NAMALWA (cell line): ENCODE data around the gene GLG1.
A peak's percentile ranks its signal among the peaks of the same experiment; 100 is the strongest.
"Not testable (repeated sequence)": the region's sequence is repeated elsewhere in the genome, so short reads cannot be mapped to it uniquely, and the experiment has no call there.

Experiments used
- DNase-seq: peaks from one replicate; pipeline ENCODE4 v3.0.0-alpha.2; 2015; ENCODE audit warnings: low spot score

The GLG1 gene

DNA sequence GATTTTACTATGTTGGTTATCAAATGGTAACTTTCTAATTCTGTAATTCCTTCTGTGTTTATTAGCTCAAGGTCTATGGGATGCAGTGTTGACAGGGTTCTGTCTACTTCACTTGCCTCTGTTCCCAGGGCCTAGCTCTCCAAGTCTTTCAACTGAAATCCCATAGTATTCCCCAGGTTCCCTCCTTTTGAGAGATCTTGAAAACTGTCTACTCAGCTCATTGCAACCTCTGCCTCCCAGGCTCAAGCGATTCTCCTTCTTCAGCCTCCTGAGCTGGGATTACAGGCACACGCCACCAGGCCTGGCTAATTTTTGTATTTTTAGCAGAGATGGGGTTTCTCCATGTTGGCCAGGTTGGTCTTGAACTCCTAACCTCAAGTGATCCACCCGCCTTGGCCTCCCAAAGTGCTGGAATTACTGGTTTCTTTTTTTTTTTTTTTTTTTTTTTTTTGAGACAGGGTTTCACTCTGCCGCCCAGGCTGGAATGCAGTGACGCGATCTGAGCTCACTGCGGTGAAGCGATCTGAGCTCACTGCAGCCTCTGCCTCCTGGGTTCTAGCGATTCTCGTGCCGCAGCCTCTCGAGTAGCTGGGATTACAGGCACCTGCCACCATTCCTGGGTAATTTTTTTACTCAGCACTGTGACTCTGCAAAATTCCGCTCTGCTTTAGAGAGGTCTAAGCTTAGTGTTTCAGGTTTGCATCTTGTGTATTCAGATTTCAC, 163.1 kb downstream of the GLG1 start:
- not testable (repeated sequence) for DNase-seq

DNA sequence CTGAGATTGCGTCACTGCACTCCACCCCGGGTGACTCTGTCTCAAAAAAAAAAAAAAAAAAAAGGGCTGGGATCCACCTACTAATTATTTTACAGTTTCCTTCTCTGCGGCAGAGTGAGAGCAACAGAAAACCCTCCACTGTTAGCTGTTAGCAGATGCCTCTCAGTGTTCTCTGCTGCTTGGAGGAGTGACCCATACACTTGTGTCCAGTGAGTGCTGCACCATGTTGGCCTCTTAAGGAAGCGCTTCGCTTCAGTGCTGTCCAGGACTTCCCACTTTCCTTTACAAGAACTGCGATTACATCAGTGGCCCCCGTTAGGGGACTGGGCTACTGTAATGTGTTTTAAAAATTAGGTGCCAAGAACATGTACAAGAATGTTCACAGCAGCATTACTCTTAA, 167.2 kb downstream of the GLG1 start:
- DNase-seq: no peak

DNA sequence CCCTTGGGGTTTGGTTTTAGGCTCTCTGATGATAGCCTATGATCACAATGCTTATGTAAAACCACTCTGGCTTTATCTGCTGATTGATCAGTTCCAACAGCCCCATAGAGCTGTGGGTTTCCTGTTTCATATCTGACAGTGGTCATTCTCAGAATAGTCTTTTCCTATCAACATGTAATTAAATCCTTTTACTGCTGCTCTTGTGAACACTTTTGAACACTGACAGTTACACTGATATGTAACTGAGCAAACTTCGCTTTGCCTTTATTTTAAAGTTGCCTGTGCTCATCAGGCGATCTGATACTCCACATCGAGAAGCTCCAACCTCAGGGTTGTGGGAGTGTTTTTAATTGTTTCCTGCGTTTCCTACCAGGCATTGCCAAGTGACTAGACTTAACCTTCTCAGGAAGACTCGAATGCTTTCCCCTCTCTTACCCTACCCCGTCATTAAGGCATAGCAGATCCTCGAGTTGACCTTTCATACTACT, 168.4 kb downstream of the GLG1 start:
- no peak for DNase-seq

DNA sequence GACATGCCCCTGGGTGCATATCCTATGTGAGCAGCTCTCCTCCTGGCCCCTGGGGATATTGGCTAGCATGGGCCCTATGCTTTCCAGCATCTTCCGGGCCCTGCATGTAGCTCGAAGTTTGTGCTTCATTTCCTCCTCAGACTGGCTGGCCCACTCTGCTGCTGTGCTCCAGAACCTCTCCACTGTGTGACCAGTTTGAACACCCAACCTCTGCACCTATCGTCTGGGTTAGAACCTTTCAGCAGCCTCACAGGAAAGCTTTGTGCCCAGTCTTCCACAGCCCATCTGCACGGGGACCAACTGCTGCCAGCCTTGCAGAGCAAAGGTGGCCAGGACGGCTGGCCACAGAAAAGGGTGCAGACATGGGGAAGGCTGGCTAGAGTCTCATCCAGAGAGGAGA, 175.4 kb downstream of the GLG1 start:
- DNase-seq: no peak

DNA sequence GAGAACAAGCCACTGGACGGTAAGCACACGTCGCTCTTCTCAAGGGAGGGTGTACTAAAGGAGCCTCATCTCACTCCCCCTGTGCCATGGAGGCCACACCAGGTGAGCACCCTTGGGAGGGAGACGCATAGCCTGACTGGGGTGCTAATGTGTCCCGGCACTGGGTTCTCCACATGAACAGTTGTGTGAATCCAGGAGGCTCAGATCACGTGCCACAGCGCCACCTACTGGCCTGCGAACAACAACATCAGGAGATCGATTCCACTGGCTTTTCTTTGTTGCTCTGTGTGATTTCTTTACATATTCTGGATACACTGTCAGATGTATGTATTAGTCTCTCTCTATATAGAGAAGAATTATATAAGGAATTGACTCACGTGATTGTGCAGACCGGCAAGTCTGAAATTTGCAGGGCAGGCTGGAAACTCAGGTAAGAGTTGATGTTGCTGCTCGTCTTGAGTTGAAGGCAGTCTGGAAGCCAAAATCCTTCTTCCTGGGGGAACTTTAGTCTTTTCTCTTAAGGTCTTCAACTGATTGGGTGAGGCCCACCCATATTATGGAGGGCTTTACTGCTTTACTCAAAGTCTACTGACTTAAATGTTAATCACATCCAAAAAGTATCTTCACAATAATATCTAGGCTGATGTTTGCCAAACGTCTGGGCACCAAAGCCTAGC, 176.7 kb downstream of the GLG1 start:
- peak; percentile 77 for DNase-seq

DNA sequence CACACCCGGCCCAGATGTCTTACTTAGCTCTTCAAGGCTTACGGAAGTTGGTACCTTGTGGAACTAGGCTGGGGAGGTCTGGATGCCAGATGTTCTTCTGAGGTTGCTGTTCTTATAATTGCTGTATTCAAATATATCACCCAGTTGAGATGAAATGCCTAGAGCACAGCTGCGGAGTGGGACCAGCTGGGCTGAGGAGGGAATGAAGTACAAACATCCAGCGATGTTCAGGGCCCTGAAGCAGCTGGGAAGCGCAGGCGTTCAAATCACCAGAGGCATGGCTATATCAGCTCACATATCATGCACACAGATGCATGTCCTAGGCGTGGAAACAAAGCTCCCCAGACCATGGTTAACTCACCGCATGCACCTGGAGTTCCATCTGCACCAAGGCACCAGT, 178.4 kb downstream of the GLG1 start:
- not testable (repeated sequence) for DNase-seq

DNA sequence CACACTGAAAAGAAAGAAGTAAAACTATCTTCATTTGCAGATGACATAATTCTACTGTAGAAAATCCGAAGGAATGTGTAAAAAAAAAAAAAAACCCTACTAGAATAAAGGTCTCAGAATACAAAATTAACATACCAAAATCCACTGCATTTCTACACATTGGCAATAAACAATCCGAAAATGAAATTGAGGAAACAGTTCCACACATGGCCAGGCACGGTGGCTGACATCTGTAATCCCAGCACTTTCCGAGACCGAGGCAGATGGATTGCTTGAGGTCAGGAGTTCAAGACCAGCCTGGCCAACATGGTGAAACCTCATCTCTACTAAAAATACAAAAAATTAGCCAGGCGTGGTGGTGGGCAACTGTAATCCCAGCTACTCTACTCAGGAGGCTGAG, 181.2 kb downstream of the GLG1 start:
- DNase-seq: not testable (repeated sequence)

DNA sequence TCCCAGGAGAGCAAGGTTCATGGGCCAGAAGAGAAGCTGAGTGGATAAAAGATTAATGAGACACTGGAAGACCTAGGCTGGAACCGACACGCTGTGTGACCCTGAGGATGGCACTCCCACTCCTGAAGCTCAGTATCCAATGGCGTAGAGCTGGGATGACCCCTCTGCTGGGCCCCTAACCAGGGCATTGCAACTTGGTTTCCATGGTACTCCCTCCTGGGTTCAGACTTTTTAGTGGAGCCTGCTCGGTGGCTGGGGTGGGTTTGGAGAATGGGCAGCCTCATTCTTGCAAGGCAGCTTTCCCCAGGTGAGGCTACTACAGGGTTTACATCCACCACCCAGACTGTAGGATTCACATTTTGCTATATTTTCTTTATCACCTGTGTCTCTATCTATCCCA, 183.2 kb downstream of the GLG1 start:
- not testable (repeated sequence) for DNase-seq

DNA sequence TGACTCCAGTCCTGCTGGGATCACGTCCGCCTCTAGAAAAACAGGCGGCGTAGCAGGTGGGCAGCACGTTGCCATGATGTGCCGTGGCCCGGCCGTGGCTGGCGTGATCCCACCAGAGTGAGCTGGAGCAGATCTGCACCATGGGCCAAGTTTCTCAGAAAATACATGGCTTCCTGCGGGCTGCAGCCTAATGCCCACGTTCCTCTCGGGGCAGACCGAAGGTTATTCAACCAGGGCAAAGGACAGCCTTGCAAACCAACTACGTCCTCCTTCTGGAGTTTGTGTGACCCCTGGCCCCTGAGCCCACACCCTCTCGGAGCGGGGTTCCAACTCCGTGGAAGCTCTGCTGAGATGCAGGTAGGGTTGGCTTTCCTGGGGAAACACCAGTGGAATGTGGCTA, 184.8 kb downstream of the GLG1 start:
- not testable (repeated sequence) for DNase-seq

DNA sequence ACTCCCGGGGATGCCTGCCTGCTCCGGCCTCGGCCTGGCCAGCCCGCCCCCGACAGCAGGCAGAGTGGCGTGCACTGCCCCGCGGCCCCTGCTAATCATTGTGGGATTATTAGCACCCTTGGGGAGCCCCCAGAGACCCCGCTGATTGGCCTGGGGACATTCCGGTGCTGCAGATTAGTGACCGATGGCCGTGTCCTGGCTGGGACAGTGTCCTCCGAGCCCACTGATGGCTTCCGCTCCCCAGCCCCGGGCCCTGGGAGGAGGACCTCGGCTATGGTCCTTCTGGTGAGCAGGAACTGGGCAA, 185.5 kb downstream of the GLG1 start:
- not testable (repeated sequence) for DNase-seq

DNA sequence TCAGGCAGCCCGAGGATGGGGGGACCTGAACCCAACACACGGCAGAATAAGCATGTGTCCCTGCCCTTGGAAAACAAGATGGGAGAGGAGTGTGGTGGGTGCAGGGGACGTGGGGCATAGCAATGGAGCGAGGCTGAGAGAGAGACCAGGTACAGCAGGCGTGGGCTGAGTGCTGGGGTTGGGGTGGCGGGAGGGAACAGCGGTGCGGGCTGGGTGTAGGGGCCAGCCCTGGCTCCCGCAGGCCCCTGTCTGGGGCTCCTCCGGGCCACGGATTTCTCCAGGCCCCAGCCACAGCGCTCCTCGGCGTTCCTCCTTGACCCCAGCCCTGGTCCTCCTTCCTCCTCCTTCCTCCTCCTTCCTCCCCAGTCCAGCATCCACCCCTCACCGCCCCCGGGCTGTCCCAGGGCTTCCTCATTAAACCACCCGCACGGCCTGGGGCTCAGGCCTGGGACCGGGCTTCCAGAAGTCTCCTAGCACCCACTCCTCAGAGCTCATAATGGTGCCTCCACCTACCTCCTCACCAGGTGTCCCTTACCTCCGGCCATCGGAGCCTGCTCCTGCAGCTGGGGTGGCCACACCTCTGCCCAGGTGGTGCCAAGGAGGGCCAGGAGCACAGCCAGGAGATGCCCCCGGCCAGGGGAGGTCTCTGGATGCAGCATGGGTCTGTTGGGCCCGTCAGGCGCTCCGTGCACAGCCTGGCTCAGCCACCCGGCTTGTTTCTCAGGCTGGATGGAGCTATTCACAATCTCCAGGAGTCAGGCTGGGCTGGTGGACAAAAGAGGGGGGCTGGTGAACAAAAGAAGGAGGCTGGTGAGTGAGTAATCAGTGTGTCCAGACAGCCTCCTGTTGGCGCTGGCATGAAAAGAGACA, 186.1 kb downstream of the GLG1 start, which contains the start of gene CLEC18B:
Gene CLEC18B (minus strand): TSS at position 867 of the 870 bp plus-strand sequence. CDS start 208 bp downstream, at position 659.
- DNase-seq: not testable (repeated sequence)

DNA sequence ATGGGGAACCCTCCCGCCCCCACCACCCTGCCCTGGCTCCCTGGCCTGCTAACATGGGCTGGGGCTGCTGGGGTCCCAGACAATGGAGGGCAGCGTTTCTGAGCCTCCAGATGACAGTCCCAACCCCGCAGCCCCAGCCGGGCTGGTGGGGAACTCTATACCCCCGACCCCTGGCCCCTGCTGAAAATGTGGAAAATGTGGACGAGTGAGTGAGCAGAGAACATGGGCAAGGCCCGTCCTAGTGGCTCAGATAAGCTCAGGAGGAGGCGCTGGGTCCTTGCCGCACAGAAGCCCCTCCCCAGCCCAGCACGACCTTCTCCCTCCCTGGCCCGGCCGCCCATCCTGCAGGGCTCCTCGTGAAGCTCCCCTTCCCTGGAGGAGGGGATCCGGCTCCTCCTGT, 187.1 kb downstream of the GLG1 start:
- DNase-seq: not testable (repeated sequence)

DNA sequence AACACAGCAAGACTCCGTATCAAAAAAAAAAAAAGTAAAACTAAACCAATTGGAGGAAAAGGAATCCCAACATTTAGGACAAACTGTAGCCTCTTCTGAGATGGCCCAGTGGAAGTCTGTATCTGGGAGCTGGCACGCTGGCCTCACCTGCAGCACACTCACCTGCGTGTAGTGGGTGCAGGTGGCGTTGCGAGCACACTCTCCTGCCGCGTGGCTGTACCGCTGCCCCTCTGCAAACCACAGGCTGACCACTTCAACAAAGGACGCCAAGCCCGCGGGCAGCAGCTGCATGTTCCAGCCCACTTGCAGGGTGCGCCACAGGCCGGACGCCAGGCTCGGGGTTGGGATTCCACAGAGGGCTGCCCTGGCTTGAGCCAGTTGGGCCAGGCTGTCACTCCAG, 189.0 kb downstream of the GLG1 start:
- not testable (repeated sequence) for DNase-seq

DNA sequence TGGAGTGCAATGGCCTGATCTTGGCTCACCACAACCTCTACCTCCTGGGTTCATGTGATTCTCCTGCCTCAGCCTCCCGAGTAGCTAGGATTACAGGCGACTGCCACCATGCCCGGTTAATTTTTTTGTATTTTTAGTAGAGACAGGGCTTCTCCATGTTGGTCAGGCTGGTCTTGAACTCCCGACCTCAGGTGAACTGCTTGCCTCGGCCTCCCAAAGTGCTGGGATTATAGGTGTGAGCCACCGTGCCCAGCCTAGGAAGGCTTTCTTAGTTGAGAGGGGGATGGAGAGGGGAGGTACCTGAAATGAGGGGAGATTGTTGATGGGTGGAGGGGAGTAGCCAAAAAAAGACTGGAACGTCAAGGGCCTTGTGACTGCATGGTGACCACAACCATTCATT, 193.0 kb downstream of the GLG1 start:
- DNase-seq: not testable (repeated sequence)

DNA sequence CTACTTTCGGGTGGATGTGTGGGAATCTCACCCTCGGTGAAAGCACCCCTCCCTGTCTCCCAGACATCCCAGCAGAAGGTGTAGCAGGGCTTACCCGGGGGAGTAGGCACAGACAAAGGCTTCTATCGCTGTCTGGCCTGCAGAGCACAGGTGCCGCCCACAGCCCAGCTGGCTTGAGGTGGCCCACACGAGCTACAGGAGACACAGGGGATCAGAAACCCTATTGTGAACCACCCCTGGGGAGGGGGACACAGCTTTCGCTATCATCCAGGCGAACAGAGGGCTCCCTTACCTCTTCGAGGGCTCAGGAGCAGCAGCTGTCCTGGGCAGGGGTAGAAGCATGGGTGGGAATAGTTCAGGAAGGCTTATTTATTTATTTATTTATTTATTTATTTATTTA, 193.4 kb downstream of the GLG1 start:
- DNase-seq: not testable (repeated sequence)

DNA sequence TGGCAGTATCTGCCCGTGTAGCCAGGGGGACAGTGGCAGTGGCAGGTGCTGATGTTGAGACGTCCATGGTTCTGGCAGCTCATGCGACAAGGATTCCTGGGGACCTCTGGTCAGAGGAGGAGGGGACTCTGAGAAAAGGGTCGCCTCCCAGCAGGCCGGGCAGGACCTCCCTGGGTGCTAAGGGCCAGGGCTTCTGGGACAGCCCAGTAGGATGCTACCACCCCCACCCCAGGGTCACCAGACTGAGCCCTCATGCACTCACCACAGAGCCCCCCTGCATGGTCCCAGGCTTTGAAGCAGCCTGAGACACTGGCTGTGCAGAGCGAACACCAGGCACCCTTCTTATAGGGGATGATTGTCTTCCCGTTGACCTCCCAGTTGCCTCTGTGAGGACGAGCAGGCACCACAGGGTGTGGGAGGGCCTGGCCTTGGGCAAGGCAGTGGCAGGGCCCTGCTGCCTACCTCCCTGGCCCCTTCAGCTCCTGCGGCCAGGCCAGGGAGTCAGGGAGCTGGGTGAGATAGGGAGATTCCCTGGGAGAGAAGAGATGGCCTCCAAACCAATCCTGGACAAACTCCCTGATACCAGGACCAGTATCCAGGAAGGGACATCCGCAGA, 194.0 kb downstream of the GLG1 start:
- not testable (repeated sequence) for DNase-seq

DNA sequence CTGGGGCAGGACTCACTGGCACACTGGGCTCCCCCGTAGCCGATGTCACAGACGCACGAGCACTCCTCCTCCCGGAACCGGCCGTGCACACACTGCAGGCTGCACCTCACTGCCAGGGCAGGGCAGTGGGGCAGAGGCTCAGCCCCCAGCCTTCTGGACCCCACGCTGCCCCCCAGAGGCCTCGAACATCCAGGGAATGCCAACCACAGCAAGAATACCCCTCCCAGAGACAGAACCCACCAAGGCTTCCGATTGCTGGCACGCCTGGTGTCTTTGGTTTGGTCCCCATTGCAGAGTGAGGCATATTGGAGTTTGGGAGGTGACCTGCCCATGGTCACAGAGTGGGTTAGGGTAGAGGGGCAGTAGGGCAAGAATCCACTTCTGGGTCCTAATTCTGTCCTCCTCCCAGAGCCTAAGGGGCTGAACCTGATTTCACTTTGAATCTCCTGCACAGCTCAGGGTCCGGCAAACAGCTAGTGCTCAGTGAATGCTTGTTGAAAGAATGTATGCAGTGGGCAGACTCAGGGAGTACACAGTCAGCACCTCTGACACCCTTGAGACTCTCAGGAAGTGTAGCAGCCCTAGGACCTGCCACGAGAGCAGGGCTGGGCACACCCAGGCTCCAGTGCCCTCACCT, 194.7 kb downstream of the GLG1 start:
- DNase-seq: not testable (repeated sequence)

DNA sequence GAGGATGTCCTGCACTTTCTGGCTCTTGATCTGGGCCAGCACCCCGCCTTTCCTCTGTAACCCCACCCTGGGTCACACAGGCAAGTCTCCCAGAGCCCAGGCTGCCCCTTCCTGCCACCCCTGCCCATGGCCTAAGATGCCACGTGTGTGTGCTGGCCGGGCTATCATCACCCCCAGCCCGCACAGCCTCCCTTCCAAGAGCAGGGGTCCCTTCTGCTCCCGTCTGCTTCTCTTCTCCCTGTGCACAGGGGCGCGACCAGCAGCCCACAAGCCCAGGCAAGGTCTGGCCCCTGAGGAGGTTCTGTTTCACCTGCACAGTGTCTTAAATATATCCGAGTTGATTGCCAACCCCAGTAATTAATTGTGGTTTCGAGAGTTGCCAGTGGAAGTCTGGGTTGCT, 195.9 kb downstream of the GLG1 start:
- DNase-seq: not testable (repeated sequence)

DNA sequence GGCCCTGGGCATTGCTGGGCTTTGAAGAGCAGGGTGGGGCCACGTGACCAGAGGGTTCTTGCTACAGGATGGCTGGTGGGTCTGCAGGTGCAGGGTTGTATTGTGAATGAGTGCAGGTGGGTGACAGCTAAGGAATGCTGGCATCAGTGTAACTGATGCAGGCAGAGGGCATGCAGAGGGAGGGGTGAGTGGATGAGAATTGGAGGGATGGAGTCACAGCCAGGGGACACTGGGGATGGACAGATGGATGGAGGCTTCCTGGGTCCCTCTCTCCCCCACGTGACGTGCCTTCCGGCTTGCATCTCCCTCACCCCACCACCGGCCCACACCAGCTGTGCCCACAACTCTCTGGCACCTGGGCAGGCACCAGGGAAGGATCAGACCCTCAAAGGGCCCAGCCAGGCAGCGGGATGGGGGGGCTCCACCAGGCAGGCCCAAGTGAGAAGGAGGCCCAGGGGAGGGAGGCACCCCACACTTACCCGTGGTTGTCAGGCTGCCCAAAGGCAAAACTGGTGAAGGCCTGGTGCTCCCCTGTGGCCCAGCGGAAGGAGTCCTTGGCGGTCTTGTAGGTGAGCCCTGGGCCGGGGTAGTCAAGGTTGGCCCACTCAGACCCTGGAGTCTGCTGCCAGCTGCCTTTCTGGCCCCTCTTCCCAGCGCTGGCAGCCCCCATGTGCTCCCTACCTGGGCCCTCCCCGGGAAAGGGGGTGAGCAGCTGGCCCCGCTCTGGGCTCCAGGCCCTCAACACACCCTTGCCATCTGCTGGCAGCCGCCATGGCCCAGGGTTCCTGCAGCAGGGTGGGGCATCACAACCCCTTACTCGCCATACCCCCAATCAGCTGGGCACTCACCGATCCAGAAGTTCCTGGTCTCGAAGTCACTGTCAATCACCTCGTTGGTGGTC, 196.6 kb downstream of the GLG1 start:
- not testable (repeated sequence) for DNase-seq

DNA sequence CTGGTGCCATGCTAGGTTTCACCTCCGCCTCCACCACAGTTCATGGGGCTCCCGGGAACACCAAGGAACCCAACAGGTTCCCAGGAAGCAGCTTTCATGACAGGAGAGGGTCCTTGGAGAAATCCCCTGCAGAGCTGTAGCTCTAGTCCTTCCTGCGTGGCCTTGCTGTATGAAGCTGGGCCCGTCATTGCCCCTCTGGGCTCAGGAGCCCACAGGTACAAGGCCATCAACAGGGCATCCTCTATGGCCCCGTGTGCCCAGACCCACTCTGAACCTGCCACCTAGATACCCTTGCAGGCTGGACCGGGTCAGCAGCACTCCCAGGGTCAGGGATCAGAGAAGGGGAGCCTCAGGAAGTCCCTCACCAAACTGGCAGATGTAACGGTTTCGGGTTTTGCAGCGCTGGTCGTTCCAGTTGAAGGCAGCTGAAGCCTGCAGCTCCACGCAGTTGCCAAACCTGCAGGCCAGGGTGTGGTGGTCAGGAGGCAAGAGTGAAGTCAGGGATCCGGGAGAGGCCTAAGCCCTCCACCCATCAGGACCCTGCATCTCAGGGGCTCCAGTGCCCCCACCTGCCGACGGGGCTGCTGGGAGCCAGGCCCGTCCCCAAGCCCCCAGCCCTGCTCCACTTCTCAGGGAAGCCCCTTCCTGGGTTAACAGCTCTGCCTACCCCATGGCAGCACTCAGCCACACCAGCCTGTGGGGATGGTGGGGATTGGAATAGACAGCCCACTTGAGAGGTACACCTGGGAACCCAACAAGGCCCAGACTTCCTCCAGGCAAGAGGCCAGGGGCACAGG, 197.5 kb downstream of the GLG1 start:
- not testable (repeated sequence) for DNase-seq
